ENCODE measurements around the gene CIZ1.

CIZ1 gene

GRCh38 chr9:128214571-128215490 is 23.5 kb upstream of the CIZ1 start:
- DNase-seq, result no peak

GRCh38 chr9:128213746-128214497 is 22.6 kb upstream of the CIZ1 start:
- DNase-seq, result no peak

- DNase-seq, result no peak
Observed at GRCh38 chr9:128211981-128212281, 20.6 kb upstream of the CIZ1 start.

- no peak for DNase-seq
Observed at GRCh38 chr9:128211186-128211980, 20.0 kb upstream of the CIZ1 start.

GRCh38 chr9:128208946-128209669 is 17.7 kb upstream of the CIZ1 start:
- DNase-seq, result no peak

- DNase-seq, result no peak
Observed at GRCh38 chr9:128208386-128208785, 17.0 kb upstream of the CIZ1 start.

- no peak for DNase-seq
Observed at GRCh38 chr9:128206916-128207910, 15.8 kb upstream of the CIZ1 start.

GRCh38 chr9:128206484-128206883 is 15.1 kb upstream of the CIZ1 start:
- no peak for DNase-seq

GRCh38 chr9:128205296-128205944 is 14.0 kb upstream of the CIZ1 start:
- no peak for DNase-seq

GRCh38 chr9:128204858-128205257 is 13.5 kb upstream of the CIZ1 start:
- no peak for DNase-seq

GRCh38 chr9:128203707-128204551 is 12.6 kb upstream of the CIZ1 start:
- DNase-seq, result peak; percentile 30

GRCh38 chr9:128203024-128203706 is 11.8 kb upstream of the CIZ1 start, which contains the start of gene DNM1:
TSS of gene DNM1 (plus strand) at chr9:128203379. CDS start at chr9:128203471, 92 bp downstream.
- DNase-seq, result peak; percentile 58

- DNase-seq, result no peak
Observed at GRCh38 chr9:128202648-128203023, 11.3 kb upstream of the CIZ1 start.

- DNase-seq, result no peak
Observed at GRCh38 chr9:128201441-128202369, 10.3 kb upstream of the CIZ1 start.

- DNase-seq, result no peak
Observed at GRCh38 chr9:128193469-128194096, 2.2 kb upstream of the CIZ1 start.

- peak; percentile 84 for DNase-seq
Observed at GRCh38 chr9:128192601-128193371, 1.4 kb upstream of the CIZ1 start.
